IPS DF 4.7 (cell line): Measurements from ENCODE around the gene ARHGAP19.

Experiments used
- DNase-seq: peaks from one replicate; pipeline ENCODE4 v3.0.0-alpha.2; 2013; ENCODE audit warnings: low spot score; ENCODE audit errors: extremely low read depth

Gene ARHGAP19, protein sequence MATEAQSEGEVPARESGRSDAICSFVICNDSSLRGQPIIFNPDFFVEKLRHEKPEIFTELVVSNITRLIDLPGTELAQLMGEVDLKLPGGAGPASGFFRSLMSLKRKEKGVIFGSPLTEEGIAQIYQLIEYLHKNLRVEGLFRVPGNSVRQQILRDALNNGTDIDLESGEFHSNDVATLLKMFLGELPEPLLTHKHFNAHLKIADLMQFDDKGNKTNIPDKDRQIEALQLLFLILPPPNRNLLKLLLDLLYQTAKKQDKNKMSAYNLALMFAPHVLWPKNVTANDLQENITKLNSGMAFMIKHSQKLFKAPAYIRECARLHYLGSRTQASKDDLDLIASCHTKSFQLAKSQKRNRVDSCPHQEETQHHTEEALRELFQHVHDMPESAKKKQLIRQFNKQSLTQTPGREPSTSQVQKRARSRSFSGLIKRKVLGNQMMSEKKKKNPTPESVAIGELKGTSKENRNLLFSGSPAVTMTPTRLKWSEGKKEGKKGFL

DNA sequence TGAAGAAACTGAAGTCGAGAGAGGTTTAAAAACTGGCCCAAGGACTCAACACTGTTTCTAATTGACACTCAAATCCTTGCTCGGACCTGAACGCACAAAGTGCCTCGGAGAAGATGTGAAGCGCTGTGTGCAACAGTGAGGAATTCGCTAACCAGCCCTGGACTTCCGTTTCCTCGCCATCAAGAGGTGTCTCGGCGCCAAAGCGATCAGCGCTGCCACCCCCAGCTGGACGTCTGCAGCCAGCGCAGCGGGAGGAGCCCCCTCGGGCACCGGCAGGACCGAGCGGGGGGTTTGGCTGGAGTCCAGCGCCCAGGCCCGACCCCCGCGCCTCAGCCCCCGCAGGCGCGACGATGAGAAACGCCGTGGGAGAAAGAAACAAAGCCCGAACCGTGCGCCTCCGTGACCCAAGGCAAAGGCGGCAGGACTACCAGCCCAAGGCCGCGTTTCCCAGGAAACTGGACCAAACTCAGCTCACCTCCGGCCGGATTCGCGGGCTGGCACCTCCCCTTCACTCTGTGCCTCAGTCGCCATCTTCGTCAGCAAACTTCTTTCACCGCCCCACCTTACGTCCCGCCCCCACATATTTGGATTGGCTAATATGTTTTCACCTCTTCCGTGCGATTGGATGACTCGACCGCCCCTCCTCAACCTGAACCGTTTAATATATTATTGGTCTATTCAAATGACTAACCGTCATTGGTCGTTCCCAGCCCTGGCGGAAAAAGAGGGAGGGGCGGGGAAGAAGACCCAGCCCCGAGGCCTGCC is at the start of gene ARHGAP19:
ARHGAP19 (minus strand) TSS at position 541 of the 765 bp plus-strand sequence; CDS start at position 531, 10 bp downstream.
- peak; percentile 91 for DNase-seq

DNA sequence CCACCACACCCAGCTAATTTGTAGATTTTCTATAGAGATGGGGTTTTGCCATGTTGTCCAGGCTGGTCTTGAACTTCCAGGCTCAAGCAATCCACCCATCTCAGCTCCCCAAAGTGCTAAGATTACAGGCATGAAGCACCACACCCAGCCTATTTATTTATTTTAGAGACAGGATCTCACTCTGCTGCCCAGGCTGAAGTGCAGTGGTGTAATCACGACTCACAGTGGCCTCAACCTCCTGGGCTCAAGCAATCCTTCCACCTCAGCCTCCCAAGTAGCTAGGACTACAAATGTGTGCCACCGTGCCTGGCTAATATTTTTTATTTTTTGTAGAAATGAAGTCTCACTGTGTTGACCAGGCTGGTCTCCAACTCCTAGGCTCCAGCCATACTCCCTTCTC is 49.0 kb upstream of the ARHGAP19 start:
- no peak for DNase-seq

DNA sequence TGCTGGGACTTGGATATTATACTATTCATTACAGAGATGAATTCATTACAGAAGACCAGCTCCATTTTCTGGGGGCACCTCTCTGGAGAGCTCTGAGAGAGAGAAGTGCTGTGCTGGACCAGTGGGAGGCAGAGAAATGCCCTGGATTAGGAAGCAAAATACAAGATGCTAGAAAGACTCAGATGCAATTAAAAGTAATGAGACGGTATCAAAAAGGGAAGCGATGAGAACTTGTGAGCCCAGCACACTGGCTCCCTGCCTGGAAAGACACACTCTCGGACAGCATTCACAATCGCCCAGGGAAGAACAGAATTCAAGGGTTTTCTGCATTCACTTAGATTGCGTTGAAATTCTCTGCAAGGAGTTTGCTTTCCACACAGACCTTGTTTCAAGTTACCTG is 45.6 kb upstream of the ARHGAP19 start:
- DNase-seq = no peak

- no peak for DNase-seq
These were observed 44.8 kb upstream of the ARHGAP19 start for GRCh38 chr10:97336942-97337831.

GRCh38 chr10:97336446-97336845 is 44.0 kb upstream of the ARHGAP19 start:
- no peak for DNase-seq

- DNase-seq = no peak
These were observed 43.6 kb upstream of the ARHGAP19 start for GRCh38 chr10:97336006-97336405.

DNA sequence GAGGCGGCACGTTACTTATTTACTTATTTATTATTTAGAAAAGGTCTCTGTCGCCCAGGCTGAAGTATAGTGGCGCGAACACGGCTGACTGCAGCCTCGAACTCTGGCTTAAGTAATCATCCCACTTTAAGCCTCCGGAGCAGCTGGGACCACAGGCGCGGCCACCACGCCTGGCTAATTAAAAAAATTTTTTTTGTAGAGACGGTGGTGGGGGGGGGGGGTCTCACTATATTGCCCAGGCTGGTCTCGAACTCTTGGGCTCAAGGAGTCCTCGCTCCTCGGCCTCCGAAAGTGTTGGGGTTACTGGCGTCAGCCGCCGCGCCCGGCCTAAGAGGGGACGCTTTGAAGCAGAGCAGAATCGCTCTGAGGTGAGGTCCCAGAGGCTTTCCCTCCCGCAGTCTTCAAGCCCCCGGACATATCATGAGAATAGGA is 42.8 kb upstream of the ARHGAP19 start:
- DNase-seq = no peak

DNA sequence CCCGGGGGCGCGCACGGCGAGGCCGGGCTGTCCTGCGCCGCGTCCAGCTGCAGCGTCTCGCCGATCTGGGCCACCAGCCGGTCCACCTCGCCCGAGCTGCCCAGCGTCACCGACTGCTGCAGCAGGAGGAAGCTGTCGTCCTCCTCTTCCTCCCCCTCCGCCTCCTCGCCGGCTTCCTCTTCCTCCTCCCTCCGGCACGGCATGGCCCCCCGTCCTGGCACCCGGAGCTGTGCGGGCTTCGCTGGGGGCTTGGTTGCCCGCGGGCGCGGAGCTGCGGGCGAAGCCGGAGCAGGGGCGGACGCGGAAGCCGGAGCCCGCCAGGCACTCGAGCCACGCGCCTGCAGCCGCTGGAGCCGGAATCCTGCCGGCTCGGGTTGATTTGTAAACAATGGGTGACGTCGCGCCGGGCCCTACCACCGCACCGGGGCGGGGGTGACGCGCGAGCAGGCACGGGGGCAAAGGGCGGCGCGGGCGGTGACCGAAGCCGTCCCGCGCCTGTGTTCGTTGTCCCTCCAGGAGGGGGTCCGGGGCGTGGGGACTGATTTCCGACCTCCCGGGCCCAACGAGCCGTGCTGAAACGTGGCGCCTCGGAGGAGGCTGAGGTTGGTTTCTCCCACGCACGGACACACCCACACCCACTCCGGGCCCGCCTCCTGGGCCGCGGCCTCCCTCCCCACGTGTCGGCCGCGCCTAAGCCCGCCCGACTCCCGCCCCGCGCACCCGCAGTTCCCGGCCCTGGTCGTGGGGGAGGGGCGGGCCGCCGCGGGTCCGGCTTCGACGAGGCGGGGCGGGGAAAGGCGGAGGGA is 42.1 kb upstream of the ARHGAP19 start, which contains the start of gene FRAT2:
FRAT2 (minus strand) TSS at position 360 of the 806 bp plus-strand sequence; CDS start at position 203, 157 bp downstream.
- no peak for DNase-seq

- DNase-seq = no peak
These were observed 41.3 kb upstream of the ARHGAP19 start for GRCh38 chr10:97333601-97334369.

GRCh38 chr10:97333351-97333600 is 40.8 kb upstream of the ARHGAP19 start:
- no peak for DNase-seq

DNA sequence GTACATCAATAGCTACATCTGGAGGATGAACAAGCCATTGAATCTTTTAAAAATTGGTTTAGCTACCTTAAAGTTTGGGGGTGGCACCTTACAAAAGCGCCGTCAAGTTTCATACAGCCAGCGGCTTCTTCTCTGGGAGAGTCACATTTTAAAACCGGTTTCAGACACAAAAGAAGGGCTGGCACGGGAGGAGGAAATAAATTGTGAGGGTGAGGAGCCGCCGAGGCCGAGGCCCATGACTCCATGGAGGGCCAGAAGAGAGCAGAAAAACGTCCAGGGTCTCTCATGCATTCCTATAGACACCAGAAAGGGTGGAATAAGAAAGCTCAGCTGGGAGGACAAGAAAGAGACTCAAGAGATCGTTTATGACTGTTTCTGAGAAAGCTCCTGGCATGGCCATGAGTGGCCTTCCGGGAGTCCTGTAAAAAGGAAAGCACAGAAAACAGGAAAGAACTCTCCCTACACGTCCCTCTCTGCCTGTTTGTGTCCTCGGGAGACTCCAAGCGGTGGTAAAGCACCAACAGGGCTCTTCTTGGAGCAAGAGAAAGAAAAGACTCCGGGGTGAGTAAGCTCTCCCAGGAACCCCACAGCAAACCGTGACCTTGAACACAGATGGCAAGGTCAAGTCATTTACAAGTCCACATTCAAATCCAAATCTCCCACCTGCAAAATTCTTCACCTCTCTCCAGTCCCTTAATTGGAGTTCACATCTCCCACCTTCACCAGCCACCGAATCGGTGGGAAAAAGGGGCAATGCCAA is 40.3 kb upstream of the ARHGAP19 start:
- no peak for DNase-seq

DNA sequence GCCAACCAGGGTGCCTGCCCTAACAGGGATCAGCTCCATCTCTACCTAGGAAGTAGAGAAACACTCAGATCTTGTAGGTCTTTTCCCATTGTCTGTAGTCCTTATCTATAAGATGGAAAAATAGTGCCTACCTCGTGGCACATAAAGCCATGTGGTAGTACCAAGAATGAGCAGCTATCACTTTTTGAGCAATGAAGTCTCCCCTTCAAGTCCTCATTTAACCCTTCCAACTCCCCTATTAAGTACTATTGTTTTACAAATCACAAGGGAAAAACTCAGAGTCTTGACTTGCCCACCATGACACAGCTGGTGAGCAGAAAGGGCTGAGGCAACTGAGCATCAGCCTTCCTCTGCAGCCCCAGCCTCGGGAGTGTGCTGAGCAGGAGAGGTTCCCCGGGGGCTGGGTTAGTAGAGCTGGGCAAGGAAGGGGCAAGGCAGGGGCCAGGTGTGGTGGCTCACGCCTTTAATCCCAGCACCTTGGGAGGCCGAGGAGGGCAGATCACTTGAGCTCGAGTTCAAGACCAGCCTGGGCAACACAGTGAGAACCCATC is 38.8 kb upstream of the ARHGAP19 start:
- DNase-seq = no peak

GRCh38 chr10:97329766-97330165 is 37.3 kb upstream of the ARHGAP19 start:
- no peak for DNase-seq

GRCh38 chr10:97328646-97329453 is 36.4 kb upstream of the ARHGAP19 start:
- DNase-seq = no peak

GRCh38 chr10:97327348-97328294 is 35.2 kb upstream of the ARHGAP19 start:
- no peak for DNase-seq

DNA sequence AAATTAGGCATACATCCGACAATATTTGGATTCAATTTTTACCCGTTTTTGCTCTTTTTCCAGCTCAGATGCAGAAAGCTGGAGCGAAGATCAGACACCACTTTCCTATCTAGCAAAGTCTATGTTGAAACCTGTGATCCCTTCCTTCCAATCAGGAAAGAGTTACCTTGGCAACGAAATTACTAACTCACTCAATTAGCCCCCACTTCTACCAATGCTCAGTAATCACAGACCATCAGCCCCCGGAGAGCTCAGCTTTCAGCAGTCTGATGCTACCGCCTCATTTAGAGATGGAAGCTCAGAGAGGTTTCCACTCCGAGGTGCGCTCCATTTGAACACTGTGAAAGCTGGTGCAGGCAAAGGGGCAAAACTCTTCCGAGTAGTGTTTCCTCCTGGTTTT is 33.3 kb upstream of the ARHGAP19 start:
- DNase-seq = no peak

- DNase-seq = no peak
These were observed 31.1 kb upstream of the ARHGAP19 start for GRCh38 chr10:97323501-97323900.
